DMS53 treated with DMSO at 0.1 percent for 48 hours (cell line): Measurements from ENCODE around the gene GARRE1.
"Not testable (repeated sequence)": the region's sequence is repeated elsewhere in the genome, so short reads cannot be mapped to it uniquely, and the experiment has no call there.

Experiments
- DNase-seq: peaks from one replicate; lab custom pipeline; 2025; ENCODE audit not compliant: unreplicated experiment; lab: John Stamatoyannopoulos, UW

The GARRE1 gene

DNA sequence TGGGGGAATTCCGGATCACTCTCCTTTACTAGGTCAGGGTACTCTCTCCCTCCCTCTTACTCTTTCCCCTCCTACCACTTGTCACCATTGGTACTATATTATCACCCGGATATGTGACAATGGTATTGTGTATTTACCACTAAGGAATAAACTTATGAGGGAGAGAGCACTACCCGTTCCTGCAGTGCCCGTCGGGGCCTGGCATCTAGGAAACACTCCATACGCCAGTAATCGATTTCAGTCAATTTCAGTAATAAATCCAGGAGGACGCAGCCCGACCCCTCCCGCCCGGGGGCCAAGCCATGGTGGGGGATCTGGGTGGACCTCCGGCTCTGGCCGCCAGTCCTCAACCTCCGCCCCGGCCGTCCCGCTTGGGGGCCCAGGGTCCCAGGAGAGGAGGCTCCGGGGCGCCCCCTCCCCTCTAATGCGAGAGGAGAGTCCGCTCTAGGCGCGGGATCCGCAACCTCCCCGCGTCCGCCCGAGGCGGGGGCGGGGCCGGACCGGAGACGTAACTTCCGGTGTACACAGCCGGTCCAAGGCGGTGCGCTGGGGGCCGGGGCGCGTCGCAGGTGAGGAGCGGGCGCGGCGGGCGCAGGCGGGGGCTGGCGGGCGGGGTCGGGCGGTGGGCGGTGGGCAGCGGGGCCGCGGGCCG lies at the start of gene GARRE1:
GARRE1 (plus strand) TSS at position 509 of the 652 bp plus-strand sequence. CDS start 45,920 bp downstream, outside the sequence.
- peak; percentile 45 for DNase-seq

DNA sequence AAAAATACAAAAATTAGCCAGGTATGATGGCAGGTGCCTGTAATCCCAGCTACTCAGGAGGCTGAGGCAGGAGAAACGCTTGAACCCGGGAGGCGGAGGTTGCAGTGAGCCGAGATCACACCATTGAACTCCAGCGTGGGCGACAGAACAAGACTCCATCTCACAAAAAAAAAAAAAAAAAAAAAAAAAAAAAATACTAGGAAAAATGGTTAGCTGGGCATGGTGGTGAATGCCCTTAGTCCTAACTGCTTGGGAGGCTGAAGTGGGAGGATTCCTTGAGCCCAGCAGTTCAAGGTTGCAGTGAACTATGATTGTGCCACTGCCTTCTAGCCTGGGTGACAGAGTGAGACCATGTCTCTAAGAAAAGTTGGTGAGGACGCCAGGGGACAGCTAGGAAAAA lies 49.0 kb upstream of the GARRE1 start:
- not testable (repeated sequence) for DNase-seq

DNA sequence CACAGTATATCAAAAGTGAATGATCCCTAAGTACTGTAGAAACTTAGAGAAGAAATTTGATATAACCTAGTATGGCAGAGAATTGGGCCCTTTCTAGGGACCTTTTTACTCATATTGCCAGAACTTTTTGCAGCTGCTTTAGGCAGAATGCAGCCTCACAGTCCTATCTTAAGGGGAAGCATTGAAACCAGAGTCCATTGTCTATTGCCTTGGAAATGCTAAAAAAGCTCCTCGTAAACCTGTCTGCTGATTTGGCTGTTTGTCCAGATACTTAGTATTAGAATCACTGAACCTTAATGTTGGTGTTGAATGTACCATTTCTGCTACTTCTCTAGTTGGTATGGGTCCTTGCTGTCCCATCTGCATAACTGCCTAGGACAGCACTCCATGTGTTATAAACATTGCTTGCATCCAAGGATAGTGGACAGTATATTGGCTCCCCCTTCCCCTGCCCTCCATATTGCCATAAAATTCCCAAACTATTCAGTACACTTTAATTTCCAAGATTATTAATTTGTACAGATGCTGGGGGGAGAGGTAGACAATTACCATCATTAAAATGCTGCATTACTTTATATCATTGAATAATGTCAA lies 46.0 kb upstream of the GARRE1 start:
- no peak for DNase-seq

- DNase-seq = no peak
These were observed 44.6 kb upstream of the GARRE1 start for GRCh38 chr19:34209726-34210125.

DNA sequence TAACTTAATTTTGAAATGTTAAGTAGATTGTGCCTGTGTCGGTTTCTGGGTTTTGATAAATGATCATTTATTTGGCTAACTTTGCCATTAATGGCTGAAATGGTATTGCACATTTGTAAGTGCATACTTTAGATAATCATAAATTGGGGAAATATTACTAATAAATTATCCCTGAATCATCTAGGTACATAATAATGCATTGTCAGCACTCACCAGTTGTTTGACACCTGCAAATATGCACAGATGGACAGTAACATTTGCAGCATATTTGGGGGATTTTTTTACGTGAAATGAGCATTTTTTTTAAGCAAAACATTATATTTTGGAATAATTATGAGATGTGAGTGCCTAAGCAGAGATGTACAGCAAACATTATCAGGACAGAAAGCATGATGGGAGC lies 41.1 kb upstream of the GARRE1 start:
- no peak for DNase-seq

- no peak for DNase-seq
These were observed 40.3 kb upstream of the GARRE1 start for GRCh38 chr19:34214040-34214439.

GRCh38 chr19:34215006-34215665 lies 39.2 kb upstream of the GARRE1 start:
- DNase-seq = no peak

- DNase-seq = no peak
These were observed 38.7 kb upstream of the GARRE1 start for GRCh38 chr19:34215666-34216038.

DNA sequence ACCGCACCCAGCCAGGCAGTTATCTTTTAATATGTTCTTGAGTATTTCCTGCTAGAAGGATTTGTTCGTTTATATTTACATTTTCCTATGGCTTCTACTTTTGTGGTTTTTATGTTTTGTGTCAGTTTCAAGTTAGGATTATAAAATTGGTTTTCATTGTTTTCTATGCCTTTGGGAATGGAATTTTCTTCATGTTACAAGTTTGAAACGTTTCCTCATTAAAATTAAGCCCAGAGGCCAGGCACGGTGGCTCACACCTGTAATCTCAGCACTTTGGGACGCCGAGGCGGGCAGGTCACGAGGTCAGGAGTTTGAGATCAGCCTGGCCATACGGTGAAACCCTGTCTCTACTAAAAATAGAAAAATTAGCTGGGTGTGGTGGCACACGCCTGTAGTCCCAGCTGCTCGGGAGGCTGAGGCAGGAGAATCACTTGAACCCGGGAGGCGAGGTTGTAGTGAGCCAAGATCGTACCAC lies 37.6 kb upstream of the GARRE1 start:
- not testable (repeated sequence) for DNase-seq

GRCh38 chr19:34217952-34218817 lies 36.2 kb upstream of the GARRE1 start:
- DNase-seq = peak; percentile 11

DNA sequence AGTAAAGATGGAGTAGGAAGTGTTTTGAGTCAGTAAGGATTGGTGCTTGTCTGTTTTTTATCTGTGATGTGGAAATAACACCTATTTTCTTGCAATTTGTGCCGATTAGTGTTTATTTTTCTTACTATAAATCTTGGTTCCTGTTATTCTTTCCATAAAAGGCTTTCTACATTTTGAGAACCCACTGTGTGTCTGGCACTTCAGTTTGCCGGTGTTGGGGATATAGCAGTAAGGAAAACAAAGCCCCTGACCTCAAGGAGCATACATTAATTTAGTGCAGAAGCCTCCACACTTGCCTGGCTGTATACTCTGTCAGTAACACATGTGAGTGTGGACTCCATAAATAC lies 35.6 kb upstream of the GARRE1 start:
- no peak for DNase-seq

DNA sequence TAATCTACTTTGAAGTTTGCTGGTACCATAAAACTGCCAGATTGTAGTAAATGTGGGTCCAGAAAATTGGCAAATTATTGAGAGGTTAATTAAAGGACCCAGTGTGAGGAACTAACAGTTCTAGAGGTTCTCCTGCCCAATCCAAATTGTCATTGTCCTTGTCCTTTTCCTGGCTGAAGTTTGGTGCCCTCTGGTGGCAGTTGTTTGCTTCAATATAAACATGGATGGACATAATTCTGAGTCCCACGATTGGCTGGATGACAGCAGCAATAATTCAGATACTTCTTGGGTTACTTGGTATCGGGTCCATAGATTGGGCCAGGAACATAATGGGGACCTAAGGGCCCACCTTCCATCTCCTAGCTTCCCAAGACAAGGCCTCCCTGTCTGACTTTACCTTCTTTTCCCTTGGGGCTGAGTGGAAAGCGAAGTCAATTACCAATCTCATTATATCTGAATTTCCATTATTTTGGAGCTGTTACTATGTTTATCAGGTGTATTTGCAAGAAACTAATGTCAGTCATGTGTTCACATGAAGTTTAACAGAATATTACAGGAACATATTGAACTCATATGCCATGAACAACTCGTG lies 33.8 kb upstream of the GARRE1 start:
- DNase-seq = peak; percentile 32

GRCh38 chr19:34222386-34222785 lies 32.0 kb upstream of the GARRE1 start:
- no peak for DNase-seq

- DNase-seq = no peak
These were observed 29.2 kb upstream of the GARRE1 start for GRCh38 chr19:34224996-34225658.

DNA sequence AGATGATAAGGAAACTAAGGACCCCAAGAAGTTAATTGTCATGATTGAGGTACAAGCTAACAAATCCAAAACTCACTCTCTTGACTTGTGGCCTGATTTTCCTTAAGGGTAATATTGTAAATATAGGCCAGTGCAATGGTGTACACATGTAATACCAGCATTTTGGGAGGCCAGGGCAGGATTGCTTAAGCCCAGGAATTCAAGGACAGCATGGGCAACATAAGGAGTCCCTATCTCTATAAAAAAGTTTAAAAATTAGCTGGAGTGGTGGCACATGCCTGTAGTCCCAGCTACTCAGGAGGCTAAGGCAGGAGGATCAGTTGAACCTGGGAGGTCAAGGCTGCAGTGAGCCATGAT lies 28.7 kb upstream of the GARRE1 start:
- no peak for DNase-seq

- no peak for DNase-seq
These were observed 28.3 kb upstream of the GARRE1 start for GRCh38 chr19:34226036-34226435.

DNA sequence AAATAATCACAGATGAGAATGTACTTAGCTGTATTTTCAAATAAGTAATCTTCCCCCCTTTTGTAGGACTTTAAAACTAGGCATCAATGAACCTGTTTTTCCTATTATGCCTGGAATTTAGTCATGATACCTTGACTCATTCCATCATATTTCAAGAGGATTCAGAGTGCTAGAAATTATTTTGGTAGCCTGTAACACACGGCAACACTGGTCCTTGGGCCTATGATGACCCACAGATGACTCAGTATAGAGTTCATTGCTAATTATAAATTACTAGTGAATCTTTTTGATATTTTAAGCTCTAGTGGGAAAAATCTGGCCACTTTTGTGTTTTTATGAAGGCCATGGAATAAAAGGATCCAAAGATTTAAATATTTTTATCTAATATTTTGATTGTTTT lies 26.0 kb upstream of the GARRE1 start:
- DNase-seq = no peak

DNA sequence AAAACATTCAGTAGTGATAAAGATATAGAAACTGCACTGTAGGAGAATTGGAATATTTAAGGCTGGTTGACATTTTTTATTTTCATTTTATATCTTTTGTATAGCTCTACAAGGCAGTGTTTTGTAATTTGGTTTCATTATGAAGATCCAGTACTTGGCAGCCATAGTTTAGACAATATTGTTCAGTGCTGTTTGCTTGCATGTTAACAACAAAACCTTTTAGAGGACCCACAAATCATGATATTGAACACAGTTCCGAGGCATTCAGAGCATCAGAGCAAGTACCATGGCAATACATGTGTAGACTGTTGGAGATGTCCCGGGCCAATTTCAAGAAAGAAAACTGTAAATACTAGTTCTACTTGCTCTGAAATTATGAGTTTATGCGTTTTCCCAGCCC lies 25.6 kb upstream of the GARRE1 start:
- DNase-seq = no peak

GRCh38 chr19:34229721-34230120 lies 24.6 kb upstream of the GARRE1 start:
- DNase-seq = no peak

DNA sequence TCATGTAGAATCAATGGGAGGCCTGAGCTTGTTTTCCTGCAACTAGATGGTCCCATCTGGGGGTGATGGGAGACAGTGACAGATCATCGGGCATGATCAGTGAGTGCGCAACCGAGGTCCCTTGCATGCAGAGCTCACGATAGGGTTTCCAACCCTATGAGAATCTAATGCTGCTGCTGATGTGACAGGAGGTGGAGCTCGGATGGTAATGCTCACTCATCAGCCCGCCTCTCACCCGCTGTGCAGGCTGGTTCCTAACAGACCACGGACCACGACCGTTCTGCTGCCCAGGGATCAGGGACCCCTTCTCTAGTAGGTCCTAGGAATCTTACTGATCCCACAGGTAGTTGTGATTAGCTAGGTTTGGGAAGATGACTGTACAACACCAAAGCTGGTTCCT lies 23.5 kb upstream of the GARRE1 start:
- DNase-seq = no peak

DNA sequence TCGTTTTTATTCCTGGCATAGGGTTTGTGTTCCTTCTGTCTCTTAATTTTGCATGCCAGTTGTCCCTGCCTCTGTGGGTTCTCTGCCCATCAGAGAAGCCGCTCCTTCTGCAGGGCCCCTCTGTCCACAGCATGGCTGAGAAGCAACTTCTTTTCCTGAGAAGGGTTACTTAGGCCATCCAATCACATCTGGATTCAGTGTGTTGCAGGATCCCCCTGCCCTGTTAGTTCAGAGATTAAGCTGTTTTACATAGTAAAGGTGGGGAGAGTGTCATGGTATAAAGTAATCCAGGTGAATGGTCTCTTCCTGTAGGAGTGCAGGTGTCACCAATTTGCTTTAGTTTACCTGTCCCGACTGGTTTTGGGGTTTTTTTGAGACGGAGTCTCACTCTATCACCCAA lies 22.9 kb upstream of the GARRE1 start:
- no peak for DNase-seq
